ENCODE measurements around the gene BCL2L13.

DNA sequence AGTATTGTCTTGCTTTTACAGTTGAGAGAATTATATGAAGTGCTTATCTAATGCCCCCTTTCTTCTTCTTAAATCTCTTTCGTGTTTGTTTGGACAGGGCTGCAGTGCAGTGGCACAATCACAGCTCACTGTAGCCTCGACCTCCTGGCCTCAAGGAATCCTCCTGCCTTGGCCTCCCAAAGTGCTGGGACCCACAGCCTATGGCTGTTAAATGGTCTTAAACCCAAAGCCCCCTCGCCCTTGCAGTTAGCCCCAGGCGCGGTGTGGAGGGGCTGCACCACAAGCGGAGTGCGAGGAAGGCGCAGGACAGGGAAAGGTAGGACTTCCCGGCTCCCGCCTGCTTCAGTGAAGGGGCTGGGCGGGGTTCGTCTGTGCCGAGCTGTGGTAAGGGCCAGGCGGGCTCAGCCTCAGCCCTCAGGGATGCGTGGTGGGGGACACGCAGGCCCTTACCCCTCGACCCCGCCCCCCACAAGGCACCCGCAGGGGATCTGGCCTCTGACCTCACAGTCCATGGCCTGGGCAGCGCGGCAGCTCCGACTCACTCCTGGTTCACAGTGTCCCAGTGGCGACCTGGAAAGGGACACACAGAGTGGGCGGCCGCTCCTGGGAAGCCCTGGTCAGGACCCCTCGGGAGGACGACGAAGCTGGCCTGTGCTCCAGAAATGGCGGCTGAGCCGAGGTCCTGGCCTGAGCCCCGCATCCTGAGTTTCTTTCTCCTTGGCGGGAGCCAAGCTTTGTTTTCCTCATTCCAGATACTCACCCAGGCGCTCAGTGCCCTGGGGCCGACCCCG is 111.2 kb downstream of the BCL2L13 start:
- TF ChIP-seq, protein P1, sequence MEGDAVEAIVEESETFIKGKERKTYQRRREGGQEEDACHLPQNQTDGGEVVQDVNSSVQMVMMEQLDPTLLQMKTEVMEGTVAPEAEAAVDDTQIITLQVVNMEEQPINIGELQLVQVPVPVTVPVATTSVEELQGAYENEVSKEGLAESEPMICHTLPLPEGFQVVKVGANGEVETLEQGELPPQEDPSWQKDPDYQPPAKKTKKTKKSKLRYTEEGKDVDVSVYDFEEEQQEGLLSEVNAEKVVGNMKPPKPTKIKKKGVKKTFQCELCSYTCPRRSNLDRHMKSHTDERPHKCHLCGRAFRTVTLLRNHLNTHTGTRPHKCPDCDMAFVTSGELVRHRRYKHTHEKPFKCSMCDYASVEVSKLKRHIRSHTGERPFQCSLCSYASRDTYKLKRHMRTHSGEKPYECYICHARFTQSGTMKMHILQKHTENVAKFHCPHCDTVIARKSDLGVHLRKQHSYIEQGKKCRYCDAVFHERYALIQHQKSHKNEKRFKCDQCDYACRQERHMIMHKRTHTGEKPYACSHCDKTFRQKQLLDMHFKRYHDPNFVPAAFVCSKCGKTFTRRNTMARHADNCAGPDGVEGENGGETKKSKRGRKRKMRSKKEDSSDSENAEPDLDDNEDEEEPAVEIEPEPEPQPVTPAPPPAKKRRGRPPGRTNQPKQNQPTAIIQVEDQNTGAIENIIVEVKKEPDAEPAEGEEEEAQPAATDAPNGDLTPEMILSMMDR (IDR thresholded peaks at IDR 0.05), result no peak
- no peak for TF ChIP-seq POLR2A (IDR thresholded peaks at IDR 0.05)
